Measurements from ENCODE around the gene HOOK2. TPM values are rescaled to one million over a fixed set of nuclear protein-coding genes. Genes with fewer than 3 reads are reported as not detected.
"Not testable (repeated sequence)": the region's sequence is repeated elsewhere in the genome, so short reads cannot be mapped to it uniquely, and the experiment has no call there.

HOOK2 gene
- total RNA-seq, 1 experiment from 2014 or later = 14.3 TPM

- H3K9me3 ChIP-seq (ENCODE audit: control insufficient read depth, insufficient read depth, low read depth, low read length); H3K4me1 ChIP-seq (ENCODE audit: control insufficient read depth, insufficient read depth, low read length); H3K27ac ChIP-seq (ENCODE audit: low read length); ATAC-seq; H3K4me3 ChIP-seq (ENCODE audit: low read depth in 2 of 2, low read length in 2 of 2); H3K36me3 ChIP-seq (ENCODE audit: control insufficient read depth, insufficient read depth, low read length); H3K27me3 ChIP-seq (ENCODE audit: control insufficient read depth, insufficient read depth, low read length); DNase-seq (ENCODE audit: low read depth, low spot score); BruUV-seq (replicated peaks); intact Hi-C loops (cut with micrococcal nuclease; ENCODE audit: unreplicated experiment); in situ Hi-C loops (cut with HindIII; ENCODE audit: low pct_unique_long_range_greater_than_20kb, low sequenced_read_pairs): not testable (repeated sequence)
- POLR2A ChIA-PET = interaction anchor here (0.7 kb wide), 2 partner anchors 20 to 154 kb away, joined by 3 to 8 read pairs; no protein-coding TSS in a partner anchor
- CTCF ChIA-PET = interaction anchor here (0.7 kb wide), 1 partner anchor 1150 kb away, joined by 8 read pairs; no protein-coding TSS in a partner anchor
Observed at GRCh38 chr19:12725612-12726011, 49.7 kb downstream of the HOOK2 start.

- ChIA-PET POLR2A (interaction anchor here (1.4 kb wide), 2 partner anchors 10 to 13 kb away, joined by 4 read pairs; partner anchors contain the start of genes GET3 and TRIR), CTCF (no interaction called here)
- intact Hi-C loops (cut with micrococcal nuclease; ENCODE audit: unreplicated experiment) (no loop called here), in situ Hi-C loops (cut with HindIII; ENCODE audit: low pct_unique_long_range_greater_than_20kb, low sequenced_read_pairs) (no loop called here)
- Histone ChIP-seq H3K4me1 (ENCODE audit: control insufficient read depth, insufficient read depth, low read length) (peaks cover 5% of the 10 kb centered on the region), H3K9me3 (ENCODE audit: control insufficient read depth, insufficient read depth, low read depth, low read length) (no peaks in the 10 kb centered on the region), H3K27me3 (ENCODE audit: control insufficient read depth, insufficient read depth, low read length) (no peaks in the 10 kb centered on the region), H3K36me3 (ENCODE audit: control insufficient read depth, insufficient read depth, low read length) (peaks cover 2% of the 10 kb centered on the region), H3K4me3 (ENCODE audit: low read depth in 2 of 2, low read length in 2 of 2) (peak within 1 kb of the TSS; percentile 83 to 96), H3K27ac (ENCODE audit: low read length) (peak within 1 kb of the TSS; percentile 98)
- no TSS peak for BruUV-seq (replicated peaks)
- peak; percentile 83 for TF ChIP-seq POLR2AphosphoS5 (IDR thresholded peaks at IDR 0.05; ENCODE audit: low read depth, low read length)
- peak; percentile 28; the same call in 1 of the 2 replicates for TF ChIP-seq SIN3A (IDR thresholded peaks at IDR 0.05; ENCODE audit: borderline replicate concordance, insufficient read depth, low read depth, low read length)
- TF ChIP-seq CTCF (IDR thresholded peaks at IDR 0.05) = no peak
- no peak for DNase-seq (ENCODE audit: low read depth, low spot score)
- peak; percentile 69 for ATAC-seq
Observed at GRCh38 chr19:12723641-12724426, 51.5 kb downstream of the HOOK2 start, which contains the start of gene TNPO2. TNPO2 (minus strand) TSS chr19:12723932; CDS start chr19:12720977, 2,955 bp downstream.

GRCh38 chr19:12723381-12723640 lies 52.0 kb downstream of the HOOK2 start:
- in situ Hi-C loops (cut with HindIII; ENCODE audit: low pct_unique_long_range_greater_than_20kb, low sequenced_read_pairs) (no loop called here), intact Hi-C loops (cut with micrococcal nuclease; ENCODE audit: unreplicated experiment) (no loop called here)
- Histone ChIP-seq H3K27me3 (ENCODE audit: control insufficient read depth, insufficient read depth, low read length) (no peaks in the 10 kb centered on the region), H3K9me3 (ENCODE audit: control insufficient read depth, insufficient read depth, low read depth, low read length) (no peaks in the 10 kb centered on the region), H3K4me3 (ENCODE audit: low read depth in 2 of 2, low read length in 2 of 2) (peak overlapping the region; percentile 83 to 96), H3K36me3 (ENCODE audit: control insufficient read depth, insufficient read depth, low read length) (peaks cover 3% of the 10 kb centered on the region), H3K27ac (ENCODE audit: low read length) (peak overlapping the region; percentile 98), H3K4me1 (ENCODE audit: control insufficient read depth, insufficient read depth, low read length) (peaks cover 5% of the 10 kb centered on the region)
- no TSS peak for BruUV-seq (replicated peaks)
- CTCF ChIA-PET = interaction anchor here (0.5 kb wide), 1 partner anchor 526 kb away, joined by 7 read pairs; no protein-coding TSS in a partner anchor
- TF ChIP-seq REST (IDR thresholded peaks at IDR 0.05; ENCODE audit: insufficient read depth in 1 of 2, low read depth in 2 of 2, low read length in 1 of 2) (no peak), CTCF (IDR thresholded peaks at IDR 0.05) (no peak), TCF7L2 (IDR thresholded peaks at IDR 0.05; ENCODE audit: low read depth, low read length) (no peak), SIN3A (IDR thresholded peaks at IDR 0.05; ENCODE audit: borderline replicate concordance, insufficient read depth, low read depth, low read length) (no peak), POLR2AphosphoS5 (IDR thresholded peaks at IDR 0.05; ENCODE audit: low read depth, low read length) (no peak)
- POLR2A ChIA-PET = interaction anchor here (1.4 kb wide), 2 partner anchors 11 to 14 kb away, joined by 4 read pairs; partner anchors contain the start of genes GET3 and TRIR
- no peak; the same call in 1 of the 2 replicates for ATAC-seq
- no peak for DNase-seq (ENCODE audit: low read depth, low spot score)

Measured in Panc1 (cell line).